SK-N-SH treated with all-trans-retinoic acid at 6 μM for 48 hours (cell line): Measurements from ENCODE around the gene KLK4.

ENCODE experiments used
- TOX ChIP-seq: fragments of 250-450 bp; sonication (Bioruptor Pico); IDR thresholded peaks from 2 replicates; pipeline ENCODE4 v1.8.0; 2021; ENCODE audit warnings: mild to moderate bottlenecking, moderate library complexity, borderline replicate concordance
- TSHZ2 ChIP-seq: fragments of 250-450 bp; sonication (Bioruptor Pico); IDR thresholded peaks from 2 replicates; pipeline ENCODE4 v1.5.0; 2020; ENCODE audit warnings: mild to moderate bottlenecking, moderate library complexity

- TF ChIP-seq TSHZ2 (CRISPR knock-in tag): no peak
- no peak for TF ChIP-seq TOX
Measured at GRCh38 chr19:50939596-50939995, 28.4 kb upstream of the KLK4 start.
